Mesenchymal stem cell (in vitro differentiated cells and primary cell): ENCODE results near the gene TOX2.

Experiments
- DNase-seq: peaks from one replicate; pipeline ENCODE4 v3.0.0-alpha.2; 2013
- H2AFZ ChIP-seq: one replicate; pipeline ENCODE4 v1.6.1; 2013; ENCODE audit warnings: low read depth, mild to moderate bottlenecking, control low read depth, inconsistent platforms, low read length, moderate library complexity
- H2AK5ac ChIP-seq: 2 replicates; pipeline ENCODE4 v1.6.1; 2013; ENCODE audit warnings: low read length, moderate library complexity, mild to moderate bottlenecking, inconsistent platforms; ENCODE audit not compliant: severe bottlenecking
- H2BK120ac ChIP-seq: one replicate; pipeline ENCODE4 v1.6.1; 2013; ENCODE audit warnings: low read depth, mild to moderate bottlenecking, inconsistent platforms, low read length, moderate library complexity
- H2BK12ac ChIP-seq, 2 experiments: one replicate each; pipeline ENCODE4 v1.6.1; 2013; ENCODE audit warnings: inconsistent platforms in 2 of 2, low read length in 2 of 2, mild to moderate bottlenecking in 2 of 2, moderate library complexity in 2 of 2, control low read depth in 1 of 2
- H2BK15ac ChIP-seq: one replicate; pipeline ENCODE4 v1.6.1; 2013; ENCODE audit warnings: mild to moderate bottlenecking, low read depth, inconsistent platforms; ENCODE audit not compliant: poor library complexity, severe bottlenecking
- H2BK5ac ChIP-seq: 2 replicates; pipeline ENCODE4 v1.6.1; 2013; ENCODE audit warnings: low read depth, mild to moderate bottlenecking, low read length, control low read depth, inconsistent platforms; ENCODE audit not compliant: poor library complexity, severe bottlenecking
- H3K14ac ChIP-seq, 2 experiments: one replicate each; pipeline ENCODE4 v1.6.1; 2013; ENCODE audit warnings: inconsistent platforms in 2 of 2, low read length in 2 of 2, control low read depth in 1 of 2, mild to moderate bottlenecking in 1 of 2, moderate library complexity in 1 of 2
- H3K18ac ChIP-seq, 2 experiments: one replicate each; pipeline ENCODE4 v1.6.1; 2013; ENCODE audit warnings: inconsistent platforms in 2 of 2, low read length in 2 of 2, control low read depth in 1 of 2, low read depth in 1 of 2, mild to moderate bottlenecking in 1 of 2
- H3K23ac ChIP-seq, 2 experiments: one replicate each; pipeline ENCODE4 v1.6.1; 2013; ENCODE audit warnings: inconsistent platforms in 2 of 2, low read length in 2 of 2, mild to moderate bottlenecking in 2 of 2, moderate library complexity in 2 of 2, control low read depth in 1 of 2
- H3K27ac ChIP-seq: 2 replicates; pipeline ENCODE4 v1.5.1; 2013; ENCODE audit warnings: mild to moderate bottlenecking, moderate library complexity, low read length, control low read depth, inconsistent platforms; ENCODE audit not compliant: poor library complexity, severe bottlenecking
- H3K27me3 ChIP-seq, 2 experiments: 2 replicates each; pipeline versions ENCODE4 v1.6.1 to v1.7.0; 2013; ENCODE audit warnings: low read length in 2 of 2, mild to moderate bottlenecking in 2 of 2, moderate library complexity in 2 of 2, control low read depth in 1 of 2, inconsistent platforms in 1 of 2; ENCODE audit not compliant: control insufficient read depth in 1 of 2, insufficient read depth in 1 of 2
- H3K36me3 ChIP-seq, 2 experiments: 2 replicates each; pipeline versions ENCODE4 v1.6.1 to v1.7.0; 2013; ENCODE audit warnings: low read length in 2 of 2, control low read depth in 1 of 2, inconsistent platforms in 1 of 2, low read depth in 1 of 2, mild to moderate bottlenecking in 1 of 2; ENCODE audit not compliant: insufficient read depth in 2 of 2, control insufficient read depth in 1 of 2
- H3K4ac ChIP-seq, 2 experiments: one replicate each; pipeline ENCODE4 v1.6.1; 2013; ENCODE audit warnings: inconsistent platforms in 2 of 2, low read length in 2 of 2, mild to moderate bottlenecking in 2 of 2, moderate library complexity in 2 of 2, control low read depth in 1 of 2, low read depth in 1 of 2
- H3K4me1 ChIP-seq: 2 replicates; pipeline ENCODE4 v1.6.1; 2013; ENCODE audit warnings: low read depth, low read length, control low read depth; ENCODE audit not compliant: control insufficient read depth, insufficient read depth
- H3K4me2 ChIP-seq: 2 replicates; pipeline ENCODE4 v1.6.1; 2013; ENCODE audit warnings: low read length, mild to moderate bottlenecking, inconsistent platforms; ENCODE audit not compliant: poor library complexity, severe bottlenecking
- H3K4me3 ChIP-seq, 2 experiments: 2 replicates each; pipeline versions ENCODE4 v1.5.1 to v1.7.0; 2013; ENCODE audit warnings: low read length in 2 of 2, mild to moderate bottlenecking in 2 of 2, control low read depth in 1 of 2, low read depth in 1 of 2; ENCODE audit not compliant: insufficient read depth in 1 of 2
- H3K79me1 ChIP-seq: replicated peaks from 2 replicates; pipeline ENCODE4 v1.6.1; 2013; ENCODE audit warnings: mild to moderate bottlenecking, control low read depth, low read length, inconsistent platforms; ENCODE audit not compliant: poor library complexity, severe bottlenecking
- H3K9ac ChIP-seq: 2 replicates; pipeline ENCODE4 v1.7.0; 2013; ENCODE audit warnings: mild to moderate bottlenecking, low read length, moderate library complexity
- H3K9me3 ChIP-seq: 2 replicates; pipeline ENCODE4 v1.7.0; 2013; ENCODE audit warnings: mild to moderate bottlenecking, low read length; ENCODE audit not compliant: control insufficient read depth
- H4K8ac ChIP-seq: one replicate; pipeline ENCODE4 v1.6.1; 2013; ENCODE audit warnings: inconsistent platforms, mild to moderate bottlenecking, low read length, moderate library complexity
- H4K91ac ChIP-seq: one replicate; pipeline ENCODE4 v1.6.1; 2013; ENCODE audit warnings: mild to moderate bottlenecking, low read length, inconsistent platforms
- WGBS: methylation state at CpG from one replicate; pipeline ENCODE4 v1.1.7; 2013; ENCODE audit warnings: mixed read lengths; 5-methylcytosine and 5-hydroxymethylcytosine counted together

The TOX2 gene

GRCh38 chr20:44099832-44100231, 185.2 kb downstream of the TOX2 start:
- Histone ChIP-seq H2BK120ac (no peak overlapping the region), H3K27me3 (peaks cover 18 to 44% of the 10 kb centered on the region in 2 experiments), H3K14ac (no peak overlapping the region), H2BK5ac (no peak overlapping the region), H3K36me3 (no peaks in the 10 kb centered on the region), H3K18ac (no peak overlapping the region), H3K9ac (no peak overlapping the region), H4K91ac (no peak overlapping the region), H4K8ac (no peak overlapping the region), H2BK12ac (no peak overlapping the region), H3K23ac (no peak overlapping the region), H3K79me1 (no peaks in the 10 kb centered on the region), H3K4me3 (no peak overlapping the region), H2AK5ac (no peak overlapping the region), H3K4ac (no peak overlapping the region), H3K9me3 (peaks cover 23% of the 10 kb centered on the region), H3K4me1 (peaks cover 2% of the 10 kb centered on the region), H3K27ac (no peak overlapping the region), H3K4me2 (no peak overlapping the region), H2AFZ (no peak overlapping the region), H2BK15ac (no peak overlapping the region)
- 64% methylated on average over 5 of the region's 7 CpGs for WGBS
- DNase-seq = no peak

GRCh38 chr20:44102582-44102981, 187.9 kb downstream of the TOX2 start:
- peaks cover 30 to 63% of the 10 kb centered on the region in 2 experiments for H3K27me3 ChIP-seq
- peaks cover 2% of the 10 kb centered on the region for H3K4me1 ChIP-seq
- no peak overlapping the region for H2AFZ ChIP-seq
- DNase-seq = no peak
- H3K14ac ChIP-seq = no peak overlapping the region
- no peaks in the 10 kb centered on the region for H3K79me1 ChIP-seq
- H2BK12ac ChIP-seq = no peak overlapping the region
- no peak overlapping the region for H3K4me3 ChIP-seq
- no peak overlapping the region for H3K4me2 ChIP-seq
- no peak overlapping the region for H4K8ac ChIP-seq
- no CpG with 5 or more reads among the region's 1 CpG for WGBS
- H2AK5ac ChIP-seq = no peak overlapping the region
- no peak overlapping the region for H2BK15ac ChIP-seq
- no peak overlapping the region for H3K18ac ChIP-seq
- H3K9me3 ChIP-seq = peaks cover 26% of the 10 kb centered on the region
- H3K23ac ChIP-seq = no peak overlapping the region
- no peak overlapping the region for H3K4ac ChIP-seq
- no peak overlapping the region for H2BK120ac ChIP-seq
- H3K36me3 ChIP-seq = no peaks in the 10 kb centered on the region
- H3K9ac ChIP-seq = no peak overlapping the region
- H4K91ac ChIP-seq = no peak overlapping the region
- no peak overlapping the region for H3K27ac ChIP-seq
- H2BK5ac ChIP-seq = no peak overlapping the region

GRCh38 chr20:44104798-44105517, 190.3 kb downstream of the TOX2 start:
- no peak overlapping the region for H2BK5ac ChIP-seq
- H3K14ac ChIP-seq = no peak overlapping the region
- H3K4me2 ChIP-seq = no peak overlapping the region
- H3K27ac ChIP-seq = no peak overlapping the region
- 71% methylated on average over 6 of the region's 7 CpGs for WGBS
- no peak overlapping the region for H3K4me3 ChIP-seq
- no peak overlapping the region for H4K8ac ChIP-seq
- no peak overlapping the region for H2AK5ac ChIP-seq
- H3K4me1 ChIP-seq = no peaks in the 10 kb centered on the region
- H3K36me3 ChIP-seq = no peaks in the 10 kb centered on the region
- H2BK120ac ChIP-seq = no peak overlapping the region
- H2AFZ ChIP-seq = no peak overlapping the region
- DNase-seq = peak; percentile 32
- H2BK15ac ChIP-seq = no peak overlapping the region
- H3K27me3 ChIP-seq = peaks cover 30 to 82% of the 10 kb centered on the region in 2 experiments
- no peak overlapping the region for H2BK12ac ChIP-seq
- H3K79me1 ChIP-seq = no peaks in the 10 kb centered on the region
- H3K9me3 ChIP-seq = peaks cover 33% of the 10 kb centered on the region
- no peak overlapping the region for H4K91ac ChIP-seq
- H3K18ac ChIP-seq = no peak overlapping the region
- H3K9ac ChIP-seq = no peak overlapping the region
- H3K23ac ChIP-seq = no peak overlapping the region
- H3K4ac ChIP-seq = no peak overlapping the region

- H2BK15ac ChIP-seq = no peak overlapping the region
- H3K27ac ChIP-seq = no peak overlapping the region
- H2AK5ac ChIP-seq = no peak overlapping the region
- H3K18ac ChIP-seq = no peak overlapping the region
- peaks cover 33% of the 10 kb centered on the region for H3K9me3 ChIP-seq
- no peak overlapping the region for H2AFZ ChIP-seq
- H3K27me3 ChIP-seq = peaks cover 30 to 88% of the 10 kb centered on the region in 2 experiments
- H4K91ac ChIP-seq = no peak overlapping the region
- H3K4ac ChIP-seq = no peak overlapping the region
- no peak for DNase-seq
- H3K4me3 ChIP-seq = no peak overlapping the region
- H3K14ac ChIP-seq = no peak overlapping the region
- no peak overlapping the region for H3K23ac ChIP-seq
- H2BK12ac ChIP-seq = no peak overlapping the region
- H2BK120ac ChIP-seq = no peak overlapping the region
- no peak overlapping the region for H3K4me2 ChIP-seq
- H3K79me1 ChIP-seq = no peaks in the 10 kb centered on the region
- H4K8ac ChIP-seq = no peak overlapping the region
- H3K36me3 ChIP-seq = no peaks in the 10 kb centered on the region
- H2BK5ac ChIP-seq = no peak overlapping the region
- no peaks in the 10 kb centered on the region for H3K4me1 ChIP-seq
- 88% methylated on average over 4 of the region's 5 CpGs for WGBS
- no peak overlapping the region for H3K9ac ChIP-seq
These were observed 192.0 kb downstream of the TOX2 start for GRCh38 chr20:44106615-44107014.
